ENCODE measurements around the gene IFITM1.
"Not testable (repeated sequence)": the region's sequence is repeated elsewhere in the genome, so short reads cannot be mapped to it uniquely, and the experiment has no call there.

The IFITM1 gene

DNA sequence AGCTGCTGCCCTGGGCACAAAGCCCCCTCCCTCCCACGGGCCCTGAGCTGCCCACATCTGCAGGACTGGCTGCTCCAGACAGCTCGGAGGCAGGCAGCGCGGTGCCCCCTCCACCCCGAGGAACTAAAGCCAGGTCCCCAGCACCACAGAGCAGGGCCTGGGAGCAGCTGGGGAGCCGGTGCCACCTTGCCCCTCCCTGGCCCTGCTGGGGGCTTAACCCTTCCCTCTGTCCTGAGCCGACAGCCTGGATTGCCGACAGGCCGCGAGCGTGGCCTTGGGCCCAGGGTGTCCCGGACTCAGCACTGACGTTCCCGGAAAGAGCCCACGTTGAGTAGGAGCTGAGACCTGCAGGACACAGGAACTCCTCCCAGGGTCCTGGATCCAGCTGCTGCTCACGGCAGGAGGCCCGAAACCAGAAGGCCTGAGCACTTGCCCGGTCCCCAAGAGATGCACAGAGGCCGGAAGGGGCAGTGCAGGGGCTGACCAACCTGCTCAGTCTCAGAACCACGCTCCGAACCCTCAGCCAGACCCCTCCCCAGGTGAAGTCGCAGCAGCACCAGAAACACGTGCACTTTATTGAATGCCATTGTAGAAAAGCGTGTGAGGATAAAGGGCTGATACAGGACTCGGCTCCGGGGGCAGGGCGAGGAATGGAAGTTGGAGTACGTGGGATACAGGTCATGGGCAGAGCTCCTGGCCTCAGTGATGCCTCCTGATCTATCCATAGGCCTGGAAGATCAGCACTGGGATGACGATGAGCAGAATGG lies 5.5 kb downstream of the IFITM1 start:
- H3K9ac ChIP-seq (ENCODE audit: insufficient read length, low read depth): peak overlapping the region; percentile 77
- H3K36me3 ChIP-seq (ENCODE audit: insufficient read depth, insufficient read length, low read length); H3K9me3 ChIP-seq (ENCODE audit: insufficient read depth, low read length); H3K27me3 ChIP-seq (ENCODE audit: insufficient read depth, insufficient read length); DNase-seq (ENCODE audit: low read depth, low spot score): not testable (repeated sequence)
- peaks cover 26% of the 10 kb centered on the region for H3K4me1 ChIP-seq (ENCODE audit: insufficient read depth, insufficient read length)
- peak overlapping the region; percentile 54 for H3K4me3 ChIP-seq (ENCODE audit: insufficient read length, low read depth)

DNA sequence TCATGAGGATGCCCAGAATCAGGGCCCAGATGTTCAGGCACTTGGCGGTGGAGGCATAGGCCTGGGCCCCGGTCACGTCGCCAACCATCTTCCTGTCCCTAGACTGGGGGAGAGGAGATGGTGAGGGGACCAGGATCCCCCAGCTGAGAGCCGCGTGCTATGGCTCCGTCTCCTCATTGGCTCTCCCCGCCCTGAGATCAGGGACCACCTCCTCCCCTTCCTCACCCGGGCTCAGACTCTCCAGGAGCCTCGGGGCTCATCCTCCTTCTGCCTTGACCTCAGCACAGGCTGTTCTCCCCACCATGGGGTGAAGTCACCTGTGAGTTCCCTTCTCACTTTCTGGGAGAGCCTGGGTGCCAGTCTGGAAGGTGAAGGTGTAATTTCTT lies 6.0 kb downstream of the IFITM1 start:
- not testable (repeated sequence) for DNase-seq (ENCODE audit: low read depth, low spot score); H3K36me3 ChIP-seq (ENCODE audit: insufficient read depth, insufficient read length, low read length); H3K9me3 ChIP-seq (ENCODE audit: insufficient read depth, low read length); H3K27me3 ChIP-seq (ENCODE audit: insufficient read depth, insufficient read length)
- H3K9ac ChIP-seq (ENCODE audit: insufficient read length, low read depth): peak overlapping the region; percentile 77
- peak overlapping the region; percentile 85 for H3K4me3 ChIP-seq (ENCODE audit: insufficient read length, low read depth)
- H3K4me1 ChIP-seq (ENCODE audit: insufficient read depth, insufficient read length): peaks cover 25% of the 10 kb centered on the region

DNA sequence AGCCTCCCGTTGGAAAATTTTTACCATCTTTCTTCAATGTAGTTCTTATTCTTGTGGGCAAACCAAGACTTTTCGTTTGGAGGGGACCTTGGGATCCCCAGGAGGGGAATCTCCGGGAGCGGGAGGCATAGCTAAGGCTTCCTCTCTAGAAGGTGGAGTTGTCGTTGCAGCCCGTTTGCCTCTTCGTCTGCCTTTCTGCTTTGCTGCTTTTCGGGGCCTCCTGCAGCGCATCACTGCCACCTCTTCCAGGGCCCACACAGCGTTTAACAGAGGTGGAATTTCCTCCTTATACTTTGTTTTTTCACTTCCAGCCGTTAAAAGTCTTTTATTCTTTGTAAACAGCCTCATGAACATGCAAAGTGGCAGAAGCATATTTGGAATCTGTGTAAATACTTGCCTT lies 10.3 kb downstream of the IFITM1 start:
- TF ChIP-seq ZNF274 (IDR thresholded peaks at IDR 0.05; ENCODE audit: low read depth, low read length): no peak
- TF ChIP-seq SUZ12 (IDR thresholded peaks at IDR 0.05; ENCODE audit: extremely low read depth, insufficient read depth, insufficient read length): no peak
- TF ChIP-seq YY1 (IDR thresholded peaks at IDR 0.05; ENCODE audit: insufficient read depth, insufficient read length): no peak
- no peak overlapping the region for H3K9ac ChIP-seq (ENCODE audit: insufficient read length, low read depth)
- DNase-seq (ENCODE audit: low read depth, low spot score): no peak
- H3K36me3 ChIP-seq (ENCODE audit: insufficient read depth, insufficient read length, low read length): no peaks in the 10 kb centered on the region
- H3K27me3 ChIP-seq (ENCODE audit: insufficient read depth, insufficient read length): no peaks in the 10 kb centered on the region
- no peak overlapping the region for H3K4me3 ChIP-seq (ENCODE audit: insufficient read length, low read depth)
- H3K4me1 ChIP-seq (ENCODE audit: insufficient read depth, insufficient read length): peaks cover 13% of the 10 kb centered on the region
- no peaks in the 10 kb centered on the region for H3K9me3 ChIP-seq (ENCODE audit: insufficient read depth, low read length)

DNA sequence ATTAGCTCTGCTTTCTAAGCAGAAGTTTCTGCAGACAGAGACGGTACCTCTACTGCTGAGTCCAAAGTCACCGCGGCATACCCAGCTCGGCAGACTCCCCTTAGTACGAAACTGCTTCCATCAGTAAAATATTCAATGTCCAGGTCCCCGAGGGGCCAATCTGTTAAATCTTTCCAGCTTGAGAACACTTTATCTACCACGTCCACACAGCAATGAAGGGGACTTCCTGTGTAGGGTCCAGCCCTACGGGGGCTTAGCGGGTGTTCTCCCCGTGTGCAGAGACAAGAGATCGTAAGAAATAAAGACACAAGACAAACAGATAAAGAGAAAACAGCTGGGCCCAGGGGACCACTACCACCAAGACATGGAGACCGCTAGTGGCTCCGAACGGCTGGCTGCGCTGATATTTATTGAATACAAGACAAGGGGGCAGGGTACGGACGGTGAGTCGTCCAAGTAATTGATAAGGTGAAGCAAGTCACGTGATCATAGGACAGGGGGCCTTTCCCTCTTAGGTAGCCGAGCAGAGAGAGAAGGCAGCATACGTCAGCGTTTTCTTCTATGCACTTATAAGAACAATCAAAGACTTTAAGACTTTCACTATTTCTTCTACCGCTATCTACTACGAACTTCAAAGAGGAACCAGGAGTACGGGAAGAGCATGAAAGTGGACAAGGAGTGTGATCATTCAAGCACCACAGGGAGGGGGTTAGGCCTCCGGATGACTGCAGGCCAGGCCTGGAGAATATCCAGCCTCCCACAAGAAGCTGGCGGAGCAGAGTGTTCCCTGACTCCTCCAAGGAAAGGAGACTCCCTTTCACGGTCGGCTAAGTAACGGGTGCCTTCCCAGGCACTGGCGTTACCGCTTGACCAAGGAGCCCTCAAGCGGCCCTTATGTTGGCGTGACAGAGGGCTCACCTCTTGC lies 11.0 kb downstream of the IFITM1 start:
- H3K4me1 ChIP-seq (ENCODE audit: insufficient read depth, insufficient read length): peaks cover 10% of the 10 kb centered on the region
- not testable (repeated sequence) for H3K27me3 ChIP-seq (ENCODE audit: insufficient read depth, insufficient read length); H3K36me3 ChIP-seq (ENCODE audit: insufficient read depth, insufficient read length, low read length); H3K9ac ChIP-seq (ENCODE audit: insufficient read length, low read depth); H3K4me3 ChIP-seq (ENCODE audit: insufficient read length, low read depth); DNase-seq (ENCODE audit: low read depth, low spot score); H3K9me3 ChIP-seq (ENCODE audit: insufficient read depth, low read length)

DNA sequence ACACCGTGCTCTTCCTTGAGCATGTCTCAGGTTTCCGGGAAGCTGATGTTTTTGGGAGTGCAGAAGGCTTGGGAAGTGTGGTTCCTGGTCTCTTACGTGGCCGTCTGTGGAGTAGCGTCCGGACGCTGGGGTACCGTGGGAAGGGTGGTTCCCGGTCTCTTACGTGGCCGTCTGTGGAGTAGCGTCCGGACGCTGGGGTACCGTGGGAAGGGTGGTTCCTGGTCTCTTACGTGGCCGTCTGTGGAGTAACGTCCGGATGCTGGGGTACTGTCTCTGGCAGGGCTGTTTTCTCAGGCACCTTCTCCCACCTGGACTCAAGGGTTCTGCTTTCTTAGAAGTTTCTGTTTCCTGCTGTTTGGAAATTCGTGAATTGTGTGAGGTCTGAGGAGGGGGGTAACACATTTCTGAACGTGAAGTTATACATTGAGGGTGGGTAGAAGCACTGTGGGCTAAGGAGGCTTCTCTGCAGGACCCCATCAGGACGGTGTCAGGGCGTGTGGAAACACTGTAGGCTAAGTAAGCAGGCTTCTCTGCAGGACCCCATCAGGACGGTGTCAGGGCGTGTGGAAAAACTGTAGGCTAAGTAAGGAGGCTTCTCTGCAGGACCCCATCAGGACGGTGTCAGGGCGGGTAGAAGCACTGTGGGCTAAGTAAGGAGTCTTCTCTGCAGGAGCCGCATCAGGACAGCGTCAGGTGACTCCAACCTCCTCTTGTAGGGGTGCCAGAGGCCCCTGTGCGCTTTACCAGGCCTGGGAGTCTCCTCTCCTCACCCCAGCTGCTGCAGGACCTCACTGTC lies 12.2 kb downstream of the IFITM1 start:
- no peak overlapping the region for H3K4me3 ChIP-seq (ENCODE audit: insufficient read length, low read depth)
- peaks cover 4% of the 10 kb centered on the region; the same call in 1 of the 2 replicates for H3K9me3 ChIP-seq (ENCODE audit: insufficient read depth, low read length)
- H3K36me3 ChIP-seq (ENCODE audit: insufficient read depth, insufficient read length, low read length): no peaks in the 10 kb centered on the region
- H3K9ac ChIP-seq (ENCODE audit: insufficient read length, low read depth): peak overlapping the region; percentile 8
- DNase-seq (ENCODE audit: low read depth, low spot score): no peak
- H3K4me1 ChIP-seq (ENCODE audit: insufficient read depth, insufficient read length): peaks cover 12% of the 10 kb centered on the region
- TF ChIP-seq ZNF274 (IDR thresholded peaks at IDR 0.05; ENCODE audit: low read depth, low read length) (no peak), YY1 (IDR thresholded peaks at IDR 0.05; ENCODE audit: insufficient read depth, insufficient read length) (no peak), SUZ12 (IDR thresholded peaks at IDR 0.05; ENCODE audit: extremely low read depth, insufficient read depth, insufficient read length) (no peak)
- no peaks in the 10 kb centered on the region for H3K27me3 ChIP-seq (ENCODE audit: insufficient read depth, insufficient read length)

DNA sequence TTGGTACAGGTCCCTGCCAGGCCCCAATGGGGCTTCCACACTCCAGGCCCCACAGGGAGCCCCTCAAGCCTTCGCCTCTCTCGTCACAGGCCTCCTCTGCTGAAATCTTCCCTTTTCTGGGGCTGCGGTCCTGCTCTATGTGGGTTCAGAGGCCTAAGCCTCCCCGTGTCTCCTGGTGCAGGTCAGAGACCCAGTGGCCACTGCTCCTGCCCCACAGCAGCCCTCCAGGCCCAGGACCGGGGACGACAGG lies 12.7 kb downstream of the IFITM1 start:
- Histone ChIP-seq H3K27me3 (ENCODE audit: insufficient read depth, insufficient read length) (no peaks in the 10 kb centered on the region), H3K4me3 (ENCODE audit: insufficient read length, low read depth) (no peak overlapping the region), H3K9me3 (ENCODE audit: insufficient read depth, low read length) (peaks cover 9% of the 10 kb centered on the region; the same call in 1 of the 2 replicates), H3K4me1 (ENCODE audit: insufficient read depth, insufficient read length) (peaks cover 11% of the 10 kb centered on the region), H3K9ac (ENCODE audit: insufficient read length, low read depth) (peak overlapping the region; percentile 8), H3K36me3 (ENCODE audit: insufficient read depth, insufficient read length, low read length) (no peaks in the 10 kb centered on the region)
- no peak for TF ChIP-seq YY1 (IDR thresholded peaks at IDR 0.05; ENCODE audit: insufficient read depth, insufficient read length)
- TF ChIP-seq SUZ12 (IDR thresholded peaks at IDR 0.05; ENCODE audit: extremely low read depth, insufficient read depth, insufficient read length): no peak
- no peak for TF ChIP-seq ZNF274 (IDR thresholded peaks at IDR 0.05; ENCODE audit: low read depth, low read length)
- DNase-seq (ENCODE audit: low read depth, low spot score): no peak

DNA sequence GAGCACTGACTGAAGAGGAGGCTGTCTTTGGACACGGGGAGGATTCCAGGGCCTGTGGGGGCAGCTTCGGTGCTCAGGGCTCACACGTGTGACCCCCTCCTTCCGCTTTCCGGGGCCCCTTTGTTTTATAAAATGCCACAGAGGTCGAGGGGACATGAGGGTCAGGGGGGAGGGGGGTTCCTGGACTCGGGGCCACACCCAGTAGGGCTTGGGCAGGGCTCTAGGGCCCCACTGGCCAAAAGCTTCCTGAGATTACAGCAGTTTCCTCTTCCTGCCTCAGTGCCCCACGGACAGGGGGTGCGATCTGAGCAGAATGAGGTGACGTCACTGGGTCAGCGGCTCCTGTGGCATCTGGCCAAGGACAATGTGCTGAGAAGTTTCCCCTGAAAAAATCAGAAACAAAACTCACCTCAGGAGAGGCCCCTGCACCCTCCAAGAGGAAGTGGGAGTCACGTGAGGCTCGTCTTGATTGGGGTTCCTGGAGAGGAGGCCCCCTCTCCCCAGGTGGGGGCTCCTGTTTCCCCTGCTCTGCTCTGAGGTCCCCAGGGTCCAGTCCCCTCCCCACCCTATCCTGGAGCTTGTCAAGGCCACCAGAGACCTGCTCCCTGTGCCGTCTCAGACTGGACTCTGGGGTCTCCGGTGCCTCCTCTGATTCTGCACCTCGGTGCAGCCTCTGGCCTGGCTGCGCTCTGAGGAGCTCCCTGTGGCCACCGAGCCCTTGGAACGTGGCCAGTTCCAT lies 13.2 kb downstream of the IFITM1 start:
- Histone ChIP-seq H3K27me3 (ENCODE audit: insufficient read depth, insufficient read length) (no peaks in the 10 kb centered on the region), H3K9me3 (ENCODE audit: insufficient read depth, low read length) (peaks cover 14% of the 10 kb centered on the region; the same call in 1 of the 2 replicates), H3K4me3 (ENCODE audit: insufficient read length, low read depth) (no peak overlapping the region), H3K9ac (ENCODE audit: insufficient read length, low read depth) (peak overlapping the region; percentile 26), H3K36me3 (ENCODE audit: insufficient read depth, insufficient read length, low read length) (no peaks in the 10 kb centered on the region), H3K4me1 (ENCODE audit: insufficient read depth, insufficient read length) (peaks cover 11% of the 10 kb centered on the region)
- no peak for DNase-seq (ENCODE audit: low read depth, low spot score)
- no peak for TF ChIP-seq SUZ12 (IDR thresholded peaks at IDR 0.05; ENCODE audit: extremely low read depth, insufficient read depth, insufficient read length)
- TF ChIP-seq YY1 (IDR thresholded peaks at IDR 0.05; ENCODE audit: insufficient read depth, insufficient read length): no peak
- no peak for TF ChIP-seq ZNF274 (IDR thresholded peaks at IDR 0.05; ENCODE audit: low read depth, low read length)
